Activated CD8-positive, alpha-beta memory T cell treated with anti-CD3 and anti-CD28 coated beads for 1 hour (primary cell): ENCODE results near the gene OLFM1.

ENCODE experiments used
- DNase-seq, 2 donors: peaks; one replicate each; pipeline ENCODE4 v3.0.0-alpha.2; 2020; ENCODE audit warnings: low read depth in 1 of 2; ENCODE audit errors: extremely low read depth in 1 of 2

OLFM1 gene

GRCh38 chr9:135076143-135076875 is 11.2 kb upstream of the OLFM1 start:
- no peak for DNase-seq

DNA sequence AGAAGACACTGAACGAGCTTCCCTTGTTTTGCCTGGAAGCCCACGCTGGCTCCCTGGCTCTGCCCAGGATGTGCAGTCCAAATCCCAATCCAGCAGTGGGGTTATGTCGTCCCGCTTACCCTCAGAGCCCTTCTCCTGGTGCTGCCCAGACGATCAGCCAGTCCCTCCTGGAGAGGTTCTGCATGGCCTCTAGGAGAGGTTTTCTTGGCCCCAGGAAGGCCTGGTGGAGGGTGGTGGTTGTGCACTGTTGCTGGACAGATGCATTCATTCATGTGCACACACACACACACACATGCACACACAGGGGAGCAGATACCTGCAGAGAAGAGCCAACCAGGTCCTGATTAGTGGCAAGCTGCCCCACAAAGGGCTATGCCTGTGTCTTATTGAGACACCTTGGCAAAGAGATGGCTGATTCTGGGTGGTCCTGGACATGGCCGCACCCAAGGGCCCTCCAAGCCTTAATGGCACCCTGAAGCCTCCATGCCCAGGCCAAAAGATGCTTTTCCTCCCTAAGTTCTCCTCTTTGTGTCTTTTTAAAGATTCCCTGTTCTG is 10.5 kb upstream of the OLFM1 start:
- DNase-seq = no peak

GRCh38 chr9:135077497-135078200 is 9.8 kb upstream of the OLFM1 start:
- no peak for DNase-seq

GRCh38 chr9:135078361-135078821 is 9.1 kb upstream of the OLFM1 start:
- no peak for DNase-seq

GRCh38 chr9:135079018-135079417 is 8.4 kb upstream of the OLFM1 start:
- DNase-seq = no peak

GRCh38 chr9:135079676-135080075 is 7.8 kb upstream of the OLFM1 start:
- DNase-seq = no peak

GRCh38 chr9:135080286-135081263 is 6.9 kb upstream of the OLFM1 start:
- no peak for DNase-seq

DNA sequence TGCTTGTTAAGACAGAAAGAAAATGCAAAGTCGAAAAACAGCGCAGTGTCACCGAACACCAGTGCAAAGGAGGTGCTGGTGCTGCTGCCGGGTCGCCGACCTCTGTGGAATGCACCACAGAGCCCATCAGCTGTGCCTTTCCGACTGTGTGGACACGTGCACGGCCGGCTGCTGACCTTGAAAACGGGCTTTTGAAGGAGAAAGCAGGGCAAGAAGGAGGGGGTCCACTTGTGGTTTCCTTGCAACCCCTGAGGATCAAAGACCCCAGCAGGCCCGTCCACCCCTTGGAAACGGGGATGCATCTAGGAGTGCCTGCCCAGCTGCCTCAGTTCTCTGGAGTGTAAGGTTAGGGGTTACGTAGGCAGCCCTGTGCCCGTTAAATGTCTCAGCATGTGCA is 6.2 kb upstream of the OLFM1 start:
- DNase-seq = no peak

DNA sequence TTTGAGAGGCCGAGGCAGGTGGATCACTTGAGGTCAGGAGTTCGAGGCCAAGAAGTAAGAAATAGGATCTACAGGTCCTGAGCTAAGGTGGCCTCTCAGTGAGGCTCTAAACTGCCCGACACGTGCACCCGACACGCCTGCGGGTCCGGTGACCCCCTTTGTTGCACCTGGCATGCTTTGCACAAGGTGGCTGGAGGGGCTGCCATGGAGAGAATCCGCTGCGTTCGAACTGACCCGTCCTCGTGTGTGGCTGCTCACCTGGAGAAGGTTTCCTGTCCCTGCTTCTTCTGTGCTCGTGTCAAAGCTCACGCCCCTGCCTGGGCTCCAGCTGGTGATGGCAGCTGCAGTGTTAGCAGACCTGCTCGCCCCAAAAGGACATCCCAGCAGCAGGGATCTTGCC is 5.7 kb upstream of the OLFM1 start:
- DNase-seq = no peak

DNA sequence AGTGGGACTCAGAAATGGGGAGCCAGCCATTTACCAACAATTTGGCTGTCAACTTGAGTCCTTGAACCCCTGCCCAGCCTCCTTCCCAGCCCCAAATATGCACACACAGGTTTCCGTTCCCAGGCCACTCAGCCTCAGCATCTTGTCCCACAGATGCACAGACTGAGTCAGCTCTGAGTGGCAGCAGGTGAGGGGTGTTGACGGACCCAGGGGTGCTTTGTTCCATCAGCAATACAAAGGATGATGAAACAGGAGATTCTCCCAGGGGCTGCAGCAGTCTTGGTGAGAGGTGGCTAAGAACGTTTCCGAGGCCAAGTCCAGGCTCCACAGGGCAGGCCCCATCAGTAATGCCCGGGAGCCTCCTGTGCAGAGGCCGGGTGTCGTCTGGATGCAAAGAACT is 4.9 kb upstream of the OLFM1 start:
- DNase-seq = no peak

- DNase-seq = no peak
These were observed 4.1 kb upstream of the OLFM1 start for GRCh38 chr9:135083241-135083810.

DNA sequence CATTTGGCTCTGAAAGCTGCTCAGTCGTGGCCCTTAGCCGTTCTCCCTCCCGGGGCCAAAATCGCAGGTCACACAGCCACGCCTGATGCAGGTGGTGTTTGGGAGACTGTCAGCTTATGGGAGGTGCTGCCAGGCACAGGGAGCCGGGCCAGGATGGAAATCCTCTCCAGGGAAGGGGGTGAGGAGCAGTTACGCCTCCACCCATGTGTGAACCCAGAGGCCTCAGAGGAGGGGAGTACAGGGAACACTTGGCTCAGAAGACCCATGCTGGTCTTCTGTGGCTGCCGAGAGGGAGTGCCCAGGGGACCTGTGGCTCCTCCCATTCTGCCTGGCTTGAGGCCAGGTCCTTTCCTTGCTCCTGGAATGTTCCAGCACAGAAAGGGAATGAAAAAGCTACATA is 3.6 kb upstream of the OLFM1 start:
- DNase-seq = no peak

DNA sequence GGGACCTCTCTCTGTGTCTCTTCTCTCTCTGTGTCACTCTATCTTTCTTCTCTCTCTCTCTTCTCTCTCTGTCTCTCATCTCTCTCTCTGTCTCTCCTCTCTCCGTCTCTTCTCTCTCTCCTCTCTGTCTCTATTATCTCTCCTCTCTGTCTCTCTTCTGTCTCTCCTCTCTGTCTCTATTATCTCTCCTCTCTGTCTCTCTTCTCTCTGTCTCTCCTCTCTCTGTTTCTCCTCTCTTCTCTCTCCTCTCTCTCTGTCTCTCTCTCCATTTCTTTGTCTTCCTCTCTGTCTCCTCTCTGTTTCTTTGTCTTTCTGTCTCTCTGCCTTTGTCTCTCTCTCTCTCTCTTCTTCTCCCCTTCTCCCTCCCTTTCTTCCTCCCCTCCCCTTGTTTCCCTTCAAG is 3.2 kb upstream of the OLFM1 start:
- DNase-seq = no peak

DNA sequence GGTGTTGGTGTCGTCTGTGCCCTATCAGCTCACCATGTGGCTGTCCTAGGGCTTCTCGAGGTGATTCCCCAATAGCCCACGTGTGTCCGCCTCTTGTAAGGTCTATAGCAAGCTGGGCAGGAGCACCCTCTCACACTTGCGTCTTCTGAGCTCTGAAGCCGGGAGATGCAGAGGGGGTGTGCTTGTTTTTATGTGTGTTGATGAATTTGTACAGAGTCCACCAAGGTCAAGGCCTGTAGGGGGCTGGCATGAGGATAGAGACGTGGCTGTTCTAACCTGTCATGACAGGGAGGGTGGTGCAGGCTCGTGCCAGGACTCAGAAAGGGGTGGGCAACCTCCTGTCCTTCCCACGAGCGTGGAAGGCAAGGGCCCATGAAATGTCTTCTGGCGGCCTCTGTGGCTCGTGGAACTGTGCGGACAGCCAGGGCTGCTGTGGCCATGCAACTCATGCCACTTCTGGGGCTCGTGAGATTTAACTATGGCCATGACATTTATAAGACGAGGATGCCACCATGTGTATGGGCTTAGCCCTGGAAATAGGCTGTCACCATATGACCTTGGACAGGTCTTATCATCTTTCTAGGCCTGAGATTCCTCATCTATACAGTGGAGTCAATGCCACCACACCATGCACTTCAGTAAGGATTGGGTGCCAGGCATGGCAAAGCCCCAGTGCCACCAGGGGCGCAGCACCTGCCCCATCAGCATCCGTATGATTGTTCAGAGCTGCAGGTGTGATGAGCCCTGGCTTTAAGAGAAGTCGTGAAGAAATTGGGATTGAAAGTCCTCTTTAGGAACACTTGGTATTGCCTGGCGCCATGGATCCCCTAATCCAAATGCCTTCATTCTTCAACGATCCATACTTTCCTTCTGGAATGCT is 2.3 kb upstream of the OLFM1 start:
- no peak for DNase-seq

DNA sequence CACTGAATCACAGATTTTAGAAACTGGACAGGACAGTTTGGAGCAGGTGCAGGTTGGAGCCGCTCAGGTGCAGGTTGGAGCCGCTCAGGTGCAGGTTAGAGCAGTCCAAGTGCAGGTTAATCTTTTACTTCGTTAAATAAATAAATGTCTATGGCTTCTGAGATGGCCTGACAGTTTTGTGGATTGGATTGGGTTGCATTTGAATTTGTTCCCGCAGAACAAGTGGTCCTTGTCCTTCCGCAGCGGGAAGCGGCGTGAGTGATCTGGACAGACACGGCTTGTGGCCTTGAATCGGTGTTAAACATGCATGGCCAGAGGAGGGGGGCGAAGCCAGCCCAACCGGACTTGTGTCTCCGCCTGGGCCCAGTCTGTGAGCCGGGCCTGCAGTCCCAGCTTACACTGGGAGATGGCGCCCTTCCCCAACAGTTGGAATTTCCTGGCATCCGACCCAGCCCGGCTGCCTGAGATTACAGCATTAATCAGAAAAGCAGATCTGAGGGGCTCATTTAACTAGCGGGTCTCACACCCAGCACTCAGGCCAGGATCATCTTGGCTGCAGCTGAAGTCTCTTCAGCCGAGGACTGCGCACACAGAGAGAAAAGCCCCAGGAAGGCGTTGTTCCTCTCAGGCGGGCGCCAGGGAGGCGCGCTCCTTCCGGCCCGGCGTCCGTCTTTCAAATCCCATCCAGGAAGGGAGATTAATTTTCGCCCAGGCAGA is 1.5 kb upstream of the OLFM1 start:
- DNase-seq = no peak

GRCh38 chr9:135086597-135087488 is 625 bp upstream of the OLFM1 start:
- no peak for DNase-seq

GRCh38 chr9:135087899-135088347 is 455 bp downstream of the OLFM1 start:
- DNase-seq = no peak
